Measurements from ENCODE around the gene CRABP2. TPM values are rescaled to one million over a fixed set of nuclear protein-coding genes. Genes with fewer than 3 reads are reported as not detected.

Gene CRABP2
- total and polyA plus RNA-seq, 10 of the 15 experiments (the other 5 are each of a cell fraction or from before 2014, with no cell fraction given): 0.21 to 1.3 (median 0.41) TPM

DNA sequence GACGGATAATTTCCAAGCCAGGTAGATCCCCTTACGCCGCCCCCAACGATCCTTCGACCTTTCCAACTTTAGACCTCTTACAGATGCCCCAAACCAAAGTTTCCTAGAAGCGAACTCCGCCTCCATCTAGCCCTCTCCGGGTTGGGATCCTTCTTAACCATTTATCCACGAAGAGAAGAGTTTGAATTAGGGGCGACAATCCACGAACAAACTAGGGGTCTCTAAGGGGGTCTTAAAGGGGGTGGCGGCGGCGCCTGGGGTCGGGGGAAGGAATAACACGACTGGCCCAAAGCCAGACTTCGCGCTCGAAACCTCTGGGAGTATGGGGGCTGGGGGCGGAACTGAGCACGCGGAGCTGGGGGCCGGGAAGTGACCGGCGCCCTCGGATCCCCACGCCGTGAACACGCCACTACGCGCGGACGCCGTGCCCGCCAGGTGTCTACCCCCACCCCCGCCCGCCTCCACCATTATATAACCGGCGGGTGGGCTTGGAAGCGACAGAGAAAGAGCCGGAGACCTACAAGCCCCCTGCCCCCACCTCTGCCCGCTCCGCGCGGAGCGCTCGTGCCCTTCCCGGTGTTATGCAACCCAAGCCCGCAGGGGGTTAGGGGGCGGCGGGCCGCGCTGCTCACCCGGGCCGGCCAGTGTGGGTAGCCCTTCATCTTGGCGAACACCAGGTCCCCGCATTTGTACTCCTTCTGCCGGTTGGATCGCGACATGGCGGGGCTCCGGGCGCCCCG, 45.5 kb upstream of the CRABP2 start (continued):
- TF ChIP-seq CTCF (IDR thresholded peaks at IDR 0.05 in 2 of 3, conservative IDR thresholded peaks at IDR 0.05 in 1 of 3; ENCODE audit: control insufficient read depth in 2 of 3, extremely low read depth in 1 of 3, insufficient read depth in 1 of 3, low read depth in 3 of 3, low read length in 3 of 3): 0 out of 6 replicates have a peak, but pooled peaks of 1 of the 3 experiments have one; percentile 5
- TF ChIP-seq KLF5 (IDR thresholded peaks at IDR 0.05; ENCODE audit: partially characterized antibody): peak; percentile 23
- TF ChIP-seq LARP7 (IDR thresholded peaks at IDR 0.05): peak; percentile 93
- peak; percentile 41 for TF ChIP-seq GATAD2B (conservative IDR thresholded peaks at IDR 0.05; ENCODE audit: low read depth)
- TF ChIP-seq NKRF (conservative IDR thresholded peaks at IDR 0.05): peak; percentile 48; the same call in 1 of the 2 replicates
- no peak for TF ChIP-seq MTA3 (IDR thresholded peaks at IDR 0.05; ENCODE audit: borderline replicate concordance, low read length)
- 0 out of 2 replicates have a peak, but pooled peaks have one; percentile 3 for TF ChIP-seq SPI1 (IDR thresholded peaks at IDR 0.05; ENCODE audit: borderline replicate concordance, insufficient read depth, low read depth, low read length)
- no peak for TF ChIP-seq HCFC1 (IDR thresholded peaks at IDR 0.05; ENCODE audit: low read length)

Data from GM12878 (cell line).